Measurements from ENCODE around the gene CPSF6.

DNA sequence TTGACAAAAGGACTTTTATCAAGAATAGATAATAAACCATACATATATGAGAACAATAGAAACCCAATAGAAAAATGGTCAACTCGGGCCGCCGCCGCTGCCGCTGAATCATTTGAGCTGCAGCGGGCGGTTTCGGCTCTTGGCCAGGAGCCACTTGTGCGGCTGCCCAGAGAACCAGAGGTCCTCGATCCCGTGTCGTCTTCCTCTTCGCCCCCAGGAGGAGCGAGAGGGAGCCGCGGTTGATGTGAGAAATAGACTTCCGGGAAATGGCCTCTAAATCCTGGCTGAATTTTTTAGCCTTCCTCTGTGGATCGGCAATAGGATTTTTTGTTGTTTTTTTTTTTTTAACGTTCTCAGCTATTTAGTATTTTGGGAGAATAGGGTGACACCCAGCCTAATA, 44.8 kb downstream of the CPSF6 start:
- TF ChIP-seq CTCF (IDR thresholded peaks at IDR 0.05) (peak; percentile 48), ZFX (IDR thresholded peaks at IDR 0.05; ENCODE audit: borderline replicate concordance) (no peak)

Measured in 22Rv1 (cell line).